HEK293T (cell line): ENCODE measurements around the gene GGTLC1.
"Not testable (repeated sequence)": the region's sequence is repeated elsewhere in the genome, so short reads cannot be mapped to it uniquely, and the experiment has no call there.

ENCODE experiments used
- ARNT ChIP-seq: fragments of 450-650 bp; IDR thresholded peaks from 2 replicates; pipeline ENCODE4 v1.6.1; 2017; ENCODE audit warnings: mild to moderate bottlenecking
- BHLHE40 ChIP-seq: fragments of 450-650 bp; IDR thresholded peaks from 2 replicates; pipeline ENCODE4 v1.6.1; 2016; ENCODE audit warnings: mild to moderate bottlenecking, moderate library complexity, borderline replicate concordance
- CTBP1 ChIP-seq: fragments of 450-650 bp; IDR thresholded peaks from 2 replicates; pipeline ENCODE4 v1.6.1; 2016; ENCODE audit warnings: borderline replicate concordance
- ELF4 ChIP-seq: fragments of 450-650 bp; IDR thresholded peaks from 2 replicates; pipeline ENCODE4 v1.6.1; 2017; ENCODE audit warnings: antibody characterized with exemption
- FOXK2 ChIP-seq: fragments of 450-650 bp; IDR thresholded peaks from 2 replicates; pipeline ENCODE4 v1.6.1; 2016; ENCODE audit warnings: mild to moderate bottlenecking
- FOXM1 ChIP-seq: fragments of 450-650 bp; IDR thresholded peaks from 2 replicates; pipeline ENCODE4 v1.6.1; 2017; ENCODE audit warnings: mild to moderate bottlenecking, borderline replicate concordance
- LEF1 ChIP-seq: fragments of 450-650 bp; IDR thresholded peaks from 2 replicates; pipeline ENCODE4 v1.6.1; 2017; ENCODE audit warnings: mild to moderate bottlenecking, borderline replicate concordance
- PKNOX1 ChIP-seq: fragments of 450-650 bp; IDR thresholded peaks from 2 replicates; pipeline ENCODE4 v1.6.1; 2016
- SP1 ChIP-seq: fragments of 450-650 bp; IDR thresholded peaks from 2 replicates; pipeline ENCODE4 v1.6.1; 2017
- SUZ12 ChIP-seq: fragments of 450-650 bp; IDR thresholded peaks from 2 replicates; pipeline ENCODE4 v1.6.1; 2016; ENCODE audit warnings: mild to moderate bottlenecking
- TARDBP ChIP-seq: fragments of 450-650 bp; IDR thresholded peaks from 2 replicates; pipeline ENCODE4 v1.6.1; 2016
- ZNF384 ChIP-seq: fragments of 450-650 bp; IDR thresholded peaks from 2 replicates; pipeline ENCODE4 v1.6.1; 2016

DNA sequence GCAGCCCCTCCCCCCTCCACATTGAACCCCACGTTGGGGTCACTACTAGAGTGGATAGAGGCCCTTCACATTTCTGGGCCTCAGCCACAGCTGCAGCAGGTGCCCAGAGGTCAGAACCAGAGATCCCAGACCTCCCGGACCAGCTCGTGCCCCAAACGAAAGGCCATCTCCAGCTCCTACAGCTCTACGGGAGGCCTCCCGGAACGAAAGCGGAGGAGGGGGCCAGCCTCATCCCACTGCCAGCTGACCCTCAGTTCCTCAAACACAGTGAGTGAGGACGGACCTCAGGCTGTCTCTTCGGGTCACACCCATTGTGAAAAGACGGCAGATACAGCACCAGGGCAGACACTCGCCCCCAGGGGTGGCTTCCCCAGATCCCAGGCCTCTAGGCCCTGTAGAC is 1.7 kb upstream of the GGTLC1 start:
- not testable (repeated sequence) for TF ChIP-seq FOXK2, ARNT, FOXM1, BHLHE40, SUZ12, SP1, ZNF384, CTBP1, ELF4, TARDBP, PKNOX1, LEF1
